NCI-H2029 treated with DMSO at 0.1 percent for 48 hours (cell line): ENCODE measurements around the gene SRRD.

Experiments used
- DNase-seq: peaks from one replicate; lab custom pipeline; 2025; lab: John Stamatoyannopoulos, UW

SRRD gene

GRCh38 chr22:26453216-26453615, 30.5 kb upstream of the SRRD start:
- DNase-seq: no peak

- no peak for DNase-seq
Observed at GRCh38 chr22:26453812-26454500, 29.7 kb upstream of the SRRD start.

GRCh38 chr22:26457661-26458272, 25.9 kb upstream of the SRRD start:
- DNase-seq: no peak

GRCh38 chr22:26460202-26460601, 23.5 kb upstream of the SRRD start:
- no peak for DNase-seq

- peak; percentile 41 for DNase-seq
Observed at GRCh38 chr22:26461188-26461810, 22.4 kb upstream of the SRRD start.

GRCh38 chr22:26462051-26462450, 21.6 kb upstream of the SRRD start:
- no peak for DNase-seq

- no peak for DNase-seq
Observed at GRCh38 chr22:26462641-26463040, 21.0 kb upstream of the SRRD start.

GRCh38 chr22:26463101-26463661, 20.5 kb upstream of the SRRD start:
- DNase-seq: no peak

- no peak for DNase-seq
Observed at GRCh38 chr22:26463688-26464087, 20.0 kb upstream of the SRRD start.

GRCh38 chr22:26464312-26464711, 19.4 kb upstream of the SRRD start:
- no peak for DNase-seq

GRCh38 chr22:26466196-26466595, 17.5 kb upstream of the SRRD start:
- DNase-seq: no peak

GRCh38 chr22:26470807-26471206, 12.9 kb upstream of the SRRD start:
- no peak for DNase-seq

GRCh38 chr22:26471522-26471921, 12.2 kb upstream of the SRRD start:
- no peak for DNase-seq

GRCh38 chr22:26474682-26475081, 9.0 kb upstream of the SRRD start:
- DNase-seq: no peak

- DNase-seq: no peak
Observed at GRCh38 chr22:26476705-26477340, 6.9 kb upstream of the SRRD start.

GRCh38 chr22:26477341-26477731, 6.3 kb upstream of the SRRD start:
- no peak for DNase-seq

- no peak for DNase-seq
Observed at GRCh38 chr22:26479043-26479791, 4.5 kb upstream of the SRRD start.

GRCh38 chr22:26479792-26480610, 3.7 kb upstream of the SRRD start:
- DNase-seq: peak; percentile 41

- DNase-seq: no peak
Observed at GRCh38 chr22:26480611-26480932, 3.1 kb upstream of the SRRD start.

GRCh38 chr22:26481112-26481693, 2.5 kb upstream of the SRRD start:
- DNase-seq: no peak

- no peak for DNase-seq
Observed at GRCh38 chr22:26481694-26482093, 2.0 kb upstream of the SRRD start.
